Heart left ventricle (tissue), 16 donors: ENCODE data around the gene ZNF692. TPM values are rescaled to one million over a fixed set of nuclear protein-coding genes. Genes with fewer than 3 reads are reported as not detected.
A peak's percentile ranks its signal among the peaks of the same experiment; 100 is the strongest.

Experiments
- ATAC-seq, 4 donors: fragments of 200-7000 bp; cut with Tn5 transposase; one replicate each; pipeline ENCODE4 v1.9.1; 2020 to 2022; ENCODE audit warnings: moderate library complexity in 4 of 4, mild to moderate bottlenecking in 3 of 4, moderate number of reproducible peaks in 1 of 4
- DNase-seq, 5 donors: peaks; one replicate each; pipeline ENCODE4 v3.0.0-alpha.2; 2020
- H3K27ac ChIP-seq, 12 donors: fragments of 200-600 bp; sonication (generic) in 4 of 12; one replicate each; pipeline versions ENCODE4 v1.5.0 to v1.8.0; 2016 to 2022; ENCODE audit warnings: mild to moderate bottlenecking in 2 of 12
- H3K27me3 ChIP-seq, 9 donors: fragments of 200-600 bp; sonication (generic) in 2 of 9; one replicate each; pipeline versions ENCODE4 v1.5.1 to v1.8.0; 2016 to 2022; ENCODE audit warnings: mild to moderate bottlenecking in 3 of 9
- H3K36me3 ChIP-seq, 9 donors: fragments of 200-600 bp; sonication (generic) in 2 of 9; one replicate each; pipeline versions ENCODE4 v1.5.0 to v1.8.0; 2018 to 2022; ENCODE audit warnings: mild to moderate bottlenecking in 2 of 9
- H3K4me1 ChIP-seq, 12 donors: fragments of 200-600 bp; sonication (generic) in 4 of 12; one replicate each; pipeline versions ENCODE4 v1.5.0 to v1.8.0; 2016 to 2022; ENCODE audit warnings: mild to moderate bottlenecking in 3 of 12
- H3K4me3 ChIP-seq, 12 donors: fragments of 200-600 bp; sonication (generic) in 4 of 12; one replicate each; pipeline versions ENCODE4 v1.5.0 to v1.8.0; 2017 to 2022; ENCODE audit warnings: mild to moderate bottlenecking in 9 of 12, moderate library complexity in 4 of 12
- H3K9me3 ChIP-seq, 12 donors: fragments of 200-600 bp; sonication (generic) in 4 of 12; one replicate each; pipeline versions ENCODE4 v1.5.0 to v1.8.0; 2016 to 2022; ENCODE audit warnings: mild to moderate bottlenecking in 1 of 12
- POLR2A ChIP-seq, 2 donors: fragments of 450-650 bp; IDR thresholded peaks; one replicate each; pipeline ENCODE4 v1.6.1; 2017; ENCODE audit warnings: antibody characterized with exemption in 2 of 2, mild to moderate bottlenecking in 2 of 2, moderate library complexity in 2 of 2
- WGBS, 4 donors: extraction: QIAGEN DNeasy Blood & Tissue Kit in 2 of 4; methylation state at CpG; one replicate each; pipeline versions ENCODE4 v1.1.5 to v1.1.7; 2013 to 2018; 5-methylcytosine and 5-hydroxymethylcytosine counted together
- intact Hi-C, 10 donors: fragments of 100-400 bp; cut with DNase I; formaldehyde crosslinking; loops; one replicate each; pipeline versions ENCODE4 v1.11.1 to v1.14.2; 2022
- polyA plus RNA-seq, 2 donors: library from polyadenylated mRNA; stranded (reverse); fragments of 200-250 nt; gene quantifications; one replicate each; pipeline ENCODE4 v1.2.3, GENCODE V29; 2013
- total RNA-seq, 9 donors: library from RNA; depleted of rRNA in 2 of 9; stranded (reverse); fragments of >200 nt in 2 of 9; fragmentation: NEBNext Ultra II Directional in 3 of 9; extraction: Animal tissue kit (Norgen Biotek cat#: 25700) in 3 of 9; gene quantifications; one replicate each; pipeline versions ENCODE4 v1.1.0 to v1.2.4, GENCODE V29; 2016 to 2023
- TF ChIP-seq, protein P1 (sequence below), 12 donors: fragments of 200-600 bp; sonication (generic) in 4 of 12; IDR thresholded peaks; one replicate each; pipeline versions ENCODE4 v1.5.0 to v1.8.0; 2018 to 2022; ENCODE audit warnings: antibody characterized with exemption in 12 of 12, mild to moderate bottlenecking in 5 of 12
- donor health status: ischemic (EF 13 %, LVEDD 7.1; RV severe dilation, severe dysfunction).
- donor health status: healthy with polysubstance abuse.
- donor health status: DM: no; HTN: yes; CAD: no.
- donor health status: DM: no; HTN: no; CAD: no.
- donor health status: ischemic (EF 25% LVEDD 6.9; RV normal size, moderate dysfunction).
- donor health status: ischemic (EF 25% LVEDD 5.7; RV mildly dilated, moderate dysfunction).
- donor health status: healthy.
- donor health status: DM: yes; HTN: yes; CAD: no.
- donor health status: ischemic (EF 35%, LVEDD 5.7; RV mildly dilated, moderate dysfunction).
- donor health status: nonischemic (EF 11% LVEDD 7.7; RV severe dilation, severe dysfunction).
- donor health status: DM: yes; HTN: yes; CAD: no.
- donor health status: PGD.
- donor health status: ischemic (EF 29% LVEDD 5.4; RV normal size, mild dysfunction).
- donor health status: nonischemic (EF 23%, LVEDD 6.1; RV moderate dilation, normal function).

The ZNF692 gene
- total and polyA plus RNA-seq, 11 donors: 7.4 to 32.4 (median 14.8) TPM

DNA sequence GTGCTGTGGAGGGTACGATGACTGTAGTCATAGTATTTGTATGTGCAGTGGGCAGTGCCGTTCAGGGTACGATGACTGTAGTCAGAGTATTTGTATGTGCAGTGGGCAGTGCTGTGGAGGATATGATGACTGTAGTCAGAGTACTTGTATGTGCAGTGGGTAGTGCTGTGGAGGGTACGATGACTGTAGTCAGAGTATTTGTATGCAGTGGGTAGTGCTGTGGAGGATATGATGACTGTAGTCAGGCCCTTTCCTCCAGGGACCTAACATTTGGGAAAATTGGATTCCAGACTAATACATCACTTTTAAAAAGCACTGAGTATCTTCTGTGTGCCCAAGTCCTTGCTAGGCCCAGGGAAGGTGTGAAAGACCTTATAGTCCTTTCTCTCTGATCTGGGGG, 17.9 kb downstream of the ZNF692 start:
- Histone ChIP-seq H3K27ac (peak overlapping the region in 2 of 12 donors; percentile 12 to 54), H3K36me3 (peaks cover 0 to 24% (median 17%) of the 10 kb centered on the region in 9 donors), H3K27me3 (no peaks in the 10 kb centered on the region), H3K4me1 (peaks cover 0 to 59% (median 40%) of the 10 kb centered on the region in 12 donors), H3K4me3 (no peak overlapping the region), H3K9me3 (no peaks in the 10 kb centered on the region)
- DNase-seq: no peak
- ATAC-seq: no peak
- TF ChIP-seq, protein P1, sequence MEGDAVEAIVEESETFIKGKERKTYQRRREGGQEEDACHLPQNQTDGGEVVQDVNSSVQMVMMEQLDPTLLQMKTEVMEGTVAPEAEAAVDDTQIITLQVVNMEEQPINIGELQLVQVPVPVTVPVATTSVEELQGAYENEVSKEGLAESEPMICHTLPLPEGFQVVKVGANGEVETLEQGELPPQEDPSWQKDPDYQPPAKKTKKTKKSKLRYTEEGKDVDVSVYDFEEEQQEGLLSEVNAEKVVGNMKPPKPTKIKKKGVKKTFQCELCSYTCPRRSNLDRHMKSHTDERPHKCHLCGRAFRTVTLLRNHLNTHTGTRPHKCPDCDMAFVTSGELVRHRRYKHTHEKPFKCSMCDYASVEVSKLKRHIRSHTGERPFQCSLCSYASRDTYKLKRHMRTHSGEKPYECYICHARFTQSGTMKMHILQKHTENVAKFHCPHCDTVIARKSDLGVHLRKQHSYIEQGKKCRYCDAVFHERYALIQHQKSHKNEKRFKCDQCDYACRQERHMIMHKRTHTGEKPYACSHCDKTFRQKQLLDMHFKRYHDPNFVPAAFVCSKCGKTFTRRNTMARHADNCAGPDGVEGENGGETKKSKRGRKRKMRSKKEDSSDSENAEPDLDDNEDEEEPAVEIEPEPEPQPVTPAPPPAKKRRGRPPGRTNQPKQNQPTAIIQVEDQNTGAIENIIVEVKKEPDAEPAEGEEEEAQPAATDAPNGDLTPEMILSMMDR (IDR thresholded peaks at IDR 0.05): no peak
- no peak for TF ChIP-seq POLR2A (IDR thresholded peaks at IDR 0.05)
- 71 to 86% (median 83%) methylated on average over 4 of the region's 4 CpGs for WGBS, 4 donors
- intact Hi-C loops: loop anchor here in 1 of 10 donors (2.0 kb wide), 1 partner anchor 18 kb away; the partner anchor contains the start of gene ZNF692

DNA sequence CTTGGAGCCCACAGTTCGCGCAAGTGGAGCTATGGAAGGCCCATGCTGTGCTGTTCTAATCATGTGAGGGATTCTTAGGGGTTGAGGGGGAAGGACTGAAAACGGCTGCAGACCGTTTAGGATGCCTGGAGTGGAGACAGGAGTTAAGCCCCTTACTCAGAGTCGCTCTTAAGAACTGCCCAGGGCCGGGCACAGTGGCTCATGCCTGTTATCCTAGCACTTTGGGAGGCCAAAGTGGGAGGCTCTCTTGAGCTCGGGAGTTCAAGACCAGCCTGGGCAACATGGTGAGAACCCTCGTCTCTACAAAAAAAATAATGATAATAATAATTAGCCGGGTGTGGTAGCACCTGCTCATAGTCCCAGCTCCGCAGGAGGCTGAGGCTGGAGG, 19.7 kb downstream of the ZNF692 start:
- WGBS, 4 donors: 18 to 22% (median 19%) methylated on average over 8 to 10 of the region's 10 CpGs
- Histone ChIP-seq H3K4me1 (peaks cover 0 to 58% (median 40%) of the 10 kb centered on the region in 12 donors), H3K9me3 (no peaks in the 10 kb centered on the region), H3K27me3 (no peaks in the 10 kb centered on the region), H3K36me3 (peaks cover 0 to 8% (median 0%) of the 10 kb centered on the region in 9 donors), H3K4me3 (peak overlapping the region; percentile 64 to 99 (median 86)), H3K27ac (peak overlapping the region; percentile 97 to 100 (median 100))
- TF ChIP-seq POLR2A (IDR thresholded peaks at IDR 0.05): no peak
- TF ChIP-seq, protein P1 (IDR thresholded peaks at IDR 0.05): no peak
- intact Hi-C loops: loop anchor here in 7 of 10 donors (1.0 to 2.0 kb wide), 5 partner anchors 18 to 68 kb away; partner anchors contain the start of genes PGBD2 (in 2 of the 7) and ZNF692 (in 2 of the 7)
- ATAC-seq (peak in 1 of 4 donors; percentile 0), DNase-seq (no peak)

DNA sequence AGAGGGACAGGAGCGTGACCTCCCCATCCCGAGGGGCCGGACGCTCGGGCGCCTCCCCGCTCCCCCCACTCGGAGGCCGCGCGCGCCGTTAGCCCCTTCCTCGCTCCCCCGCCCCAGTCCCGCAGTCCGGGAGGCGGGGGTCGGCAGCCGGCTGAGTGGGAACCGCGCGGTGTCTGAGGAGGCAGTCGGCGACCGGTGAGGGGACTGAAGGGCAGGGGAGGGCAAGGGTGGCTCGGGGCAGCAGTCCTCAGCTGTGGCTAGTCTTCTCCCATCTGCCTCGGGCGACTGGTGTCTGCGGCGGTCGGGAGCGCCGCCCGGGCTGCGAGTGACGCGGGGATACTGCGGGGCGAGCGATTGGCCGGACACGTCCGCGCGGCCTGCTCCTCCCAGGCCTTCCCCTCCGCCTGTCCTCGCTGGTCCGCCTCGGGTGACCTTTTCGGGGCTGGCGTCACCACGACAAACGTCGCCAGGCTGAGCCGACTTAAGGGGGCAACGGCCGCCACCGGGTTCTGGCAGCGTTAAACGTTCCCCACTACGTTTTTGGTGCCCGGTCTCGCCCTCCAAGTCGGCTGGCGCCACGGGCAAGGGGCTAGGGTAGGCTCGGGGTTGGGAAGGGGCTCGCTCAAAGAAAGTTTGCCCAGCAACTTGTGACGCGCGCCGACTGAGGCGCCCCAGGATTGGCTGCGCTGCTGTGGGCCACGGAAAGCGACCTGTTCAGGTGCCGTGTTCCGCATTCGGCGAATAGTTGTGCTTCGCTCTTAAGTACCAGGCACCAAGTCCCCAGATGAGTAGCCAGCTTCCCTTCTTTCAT, 20.3 kb downstream of the ZNF692 start:
- TF ChIP-seq, protein P1 (IDR thresholded peaks at IDR 0.05): no peak
- peak in 1 of 2 donors; percentile 95 for TF ChIP-seq POLR2A (IDR thresholded peaks at IDR 0.05)
- H3K4me3 ChIP-seq: peak overlapping the region; percentile 64 to 99 (median 86)
- H3K4me1 ChIP-seq: peaks cover 0 to 55% (median 37%) of the 10 kb centered on the region in 12 donors
- no peaks in the 10 kb centered on the region for H3K27me3 ChIP-seq
- H3K9me3 ChIP-seq: no peaks in the 10 kb centered on the region
- intact Hi-C loops: loop anchor here in 8 of 10 donors (1.0 to 2.0 kb wide), 8 partner anchors 12 to 68 kb away; partner anchors contain the start of genes ZNF692 (in 4 of the 8) and PGBD2 (in 2 of the 8)
- 0 to 2% (median 1%) methylated on average over 24 to 82 of the region's 82 CpGs for WGBS, 4 donors
- DNase-seq: peak; percentile 93 to 97 (median 96)
- H3K36me3 ChIP-seq: peaks cover 0 to 8% (median 0%) of the 10 kb centered on the region in 9 donors
- peak overlapping the region; percentile 97 to 100 (median 100) for H3K27ac ChIP-seq
- peak; percentile 73 to 90 (median 87) for ATAC-seq
